T-helper 2 cell treated with Interferon-gamma antibody and Interleukin-4, amounts not matched to agents 100 ng/mL and 5 ng/mL, for 36 hours (primary cell): Measurements from ENCODE around the gene COMMD1. TPM values are rescaled to one million over a fixed set of nuclear protein-coding genes. Genes with fewer than 3 reads are reported as not detected.
"Not testable (repeated sequence)": the region's sequence is repeated elsewhere in the genome, so short reads cannot be mapped to it uniquely, and the experiment has no call there.

Experiments used
- intact Hi-C: fragments of 100-400 bp; cut with micrococcal nuclease; formaldehyde crosslinking; loops from one replicate; pipeline ENCODE4 v1.15.1; 2023
- total RNA-seq: library from RNA; stranded (reverse); gene quantifications from 2 replicates; pipeline ENCODE4 v1.2.3, GENCODE V29; 2022

COMMD1 gene
- total RNA-seq, 1 donor from 2014 or later, result 30.6 TPM

DNA sequence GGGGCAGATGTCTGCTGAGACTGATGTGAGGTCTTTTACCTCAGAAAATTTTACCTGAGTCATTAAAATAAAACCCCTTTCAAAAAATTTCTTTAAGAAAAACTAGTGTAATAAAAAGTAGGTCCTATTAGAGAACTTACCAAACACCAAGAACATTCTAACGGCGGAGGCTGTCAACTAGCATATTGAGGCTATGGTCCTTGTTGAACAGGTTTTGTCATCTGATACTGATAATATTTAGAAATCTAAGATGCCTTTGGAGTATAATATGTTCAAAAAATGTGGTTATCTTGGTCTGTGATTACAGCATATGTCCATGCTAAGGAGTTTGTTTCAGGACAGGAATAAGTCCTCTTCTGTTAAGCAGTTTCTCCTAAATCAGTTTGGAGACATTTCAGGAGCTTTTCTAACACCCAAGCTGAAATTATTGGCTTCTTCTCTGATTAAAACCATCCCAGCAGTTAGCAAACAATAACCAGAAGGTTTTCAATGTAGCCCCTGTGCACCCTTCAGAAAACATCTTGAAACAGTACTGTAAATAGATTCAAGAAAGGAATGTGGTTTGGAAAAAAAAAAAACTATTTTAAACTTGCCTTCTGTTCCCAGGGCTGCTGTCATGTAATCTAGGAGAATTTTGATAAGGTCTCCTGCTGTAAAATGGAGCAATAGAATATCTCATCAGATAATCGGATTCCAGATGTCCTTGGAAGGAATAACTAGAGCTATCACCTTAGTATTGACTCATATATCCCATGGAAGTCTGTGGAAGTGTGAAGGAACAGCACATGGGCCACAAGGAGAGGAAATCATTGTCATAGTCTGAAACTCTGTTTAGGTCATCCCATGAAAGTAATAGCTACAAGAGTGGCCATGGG, 231.7 kb downstream of the COMMD1 start:
- intact Hi-C loops, result no loop called here

DNA sequence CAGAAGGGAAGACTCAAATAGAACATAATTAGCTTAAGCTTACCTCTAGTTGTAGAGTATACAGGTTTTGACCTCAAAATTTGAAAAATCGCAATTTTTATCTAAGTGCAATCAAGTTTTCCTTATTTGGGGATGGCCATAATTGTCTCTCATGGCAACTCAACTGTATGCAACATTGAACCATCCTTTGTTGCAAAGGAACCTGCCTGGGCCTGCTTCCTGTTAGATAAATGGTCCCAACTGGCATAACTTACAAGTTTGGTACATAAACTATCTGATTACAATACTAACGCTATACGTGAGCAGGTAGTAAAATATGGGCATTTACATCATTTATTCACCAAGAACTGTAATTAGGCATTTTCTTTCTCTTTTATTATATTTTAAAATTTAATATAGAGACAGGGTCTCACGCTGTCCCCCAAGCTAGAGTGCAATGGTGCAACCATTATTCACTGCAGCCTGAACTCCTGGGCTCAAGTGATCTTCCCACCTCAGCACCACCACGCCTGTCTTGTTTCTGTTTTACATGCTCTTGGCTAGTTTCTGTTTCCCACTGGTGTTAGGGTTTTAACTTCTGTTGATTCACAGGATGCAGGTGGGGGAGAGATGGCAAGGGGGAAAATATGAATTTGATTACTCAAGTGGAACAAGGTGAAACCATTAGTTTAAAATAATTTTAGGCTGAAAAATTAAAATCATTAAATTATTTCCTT, 235.1 kb downstream of the COMMD1 start:
- intact Hi-C loops, result no loop called here

DNA sequence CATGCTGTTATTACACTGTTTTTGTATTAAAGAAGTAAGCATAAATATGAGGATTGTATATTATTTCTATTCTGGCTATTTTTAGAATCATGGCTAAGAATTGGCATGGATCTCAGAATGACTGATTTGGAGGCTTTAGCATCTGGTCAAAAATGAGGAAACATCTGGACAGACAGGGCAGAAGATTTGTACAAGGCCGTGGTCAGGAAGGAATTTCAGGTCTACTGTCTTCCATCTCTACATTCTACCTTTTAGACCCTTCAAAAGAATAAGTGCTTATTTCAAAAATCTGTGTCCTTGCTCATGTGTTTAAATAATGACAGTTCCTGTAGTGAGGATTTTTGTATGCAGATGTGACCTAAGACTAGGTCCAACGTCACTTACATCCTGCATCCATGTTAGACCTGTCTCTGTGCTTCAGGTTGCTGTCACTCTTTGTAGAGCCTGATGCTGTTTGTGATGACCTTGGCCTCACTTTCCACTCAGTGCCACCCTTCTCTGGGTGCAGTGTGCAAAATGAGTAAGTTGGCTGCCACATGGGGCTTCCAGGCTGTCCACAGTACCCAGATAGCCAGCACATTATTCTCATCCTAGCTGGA, 235.8 kb downstream of the COMMD1 start:
- intact Hi-C loops, result no loop called here

DNA sequence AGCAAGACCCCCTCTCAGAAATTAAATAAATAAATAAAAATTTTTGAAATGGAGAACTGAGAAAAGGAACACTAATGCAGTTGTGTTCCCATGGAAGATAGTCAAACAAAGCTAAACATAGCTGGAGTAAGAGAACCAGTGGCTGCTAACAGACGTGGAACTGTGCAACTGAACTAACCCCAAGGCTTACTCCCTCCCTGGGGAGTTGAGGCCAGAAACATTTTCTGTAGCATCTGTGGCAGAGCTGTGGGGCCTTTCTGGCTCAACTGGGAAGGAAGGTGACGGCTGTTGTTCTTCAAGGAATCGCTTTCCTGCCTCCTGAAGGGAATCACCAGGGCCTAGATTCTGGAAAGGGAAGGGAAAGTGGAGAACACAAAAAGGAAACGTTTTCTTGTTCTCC, 236.6 kb downstream of the COMMD1 start:
- intact Hi-C loops, result no loop called here

DNA sequence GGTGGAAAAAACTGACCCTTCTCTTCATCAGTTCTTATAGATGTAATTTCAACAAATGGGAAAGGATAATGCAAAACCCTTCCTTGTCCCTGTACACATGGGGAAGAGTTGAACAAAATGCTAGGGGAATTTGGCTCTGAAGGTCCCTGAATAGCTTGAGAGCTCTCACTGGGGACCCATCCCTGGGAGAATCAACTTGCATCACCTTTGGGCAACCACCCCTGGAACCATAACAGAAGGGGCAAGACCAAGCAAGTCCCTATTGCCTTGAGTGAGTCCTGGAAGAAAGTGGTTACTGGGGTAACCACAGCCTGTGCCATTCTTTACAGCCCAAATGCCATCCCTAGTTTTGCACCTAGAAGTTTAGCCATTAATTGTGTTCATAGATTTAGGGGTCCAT, 238.2 kb downstream of the COMMD1 start:
- intact Hi-C loops, result no loop called here

DNA sequence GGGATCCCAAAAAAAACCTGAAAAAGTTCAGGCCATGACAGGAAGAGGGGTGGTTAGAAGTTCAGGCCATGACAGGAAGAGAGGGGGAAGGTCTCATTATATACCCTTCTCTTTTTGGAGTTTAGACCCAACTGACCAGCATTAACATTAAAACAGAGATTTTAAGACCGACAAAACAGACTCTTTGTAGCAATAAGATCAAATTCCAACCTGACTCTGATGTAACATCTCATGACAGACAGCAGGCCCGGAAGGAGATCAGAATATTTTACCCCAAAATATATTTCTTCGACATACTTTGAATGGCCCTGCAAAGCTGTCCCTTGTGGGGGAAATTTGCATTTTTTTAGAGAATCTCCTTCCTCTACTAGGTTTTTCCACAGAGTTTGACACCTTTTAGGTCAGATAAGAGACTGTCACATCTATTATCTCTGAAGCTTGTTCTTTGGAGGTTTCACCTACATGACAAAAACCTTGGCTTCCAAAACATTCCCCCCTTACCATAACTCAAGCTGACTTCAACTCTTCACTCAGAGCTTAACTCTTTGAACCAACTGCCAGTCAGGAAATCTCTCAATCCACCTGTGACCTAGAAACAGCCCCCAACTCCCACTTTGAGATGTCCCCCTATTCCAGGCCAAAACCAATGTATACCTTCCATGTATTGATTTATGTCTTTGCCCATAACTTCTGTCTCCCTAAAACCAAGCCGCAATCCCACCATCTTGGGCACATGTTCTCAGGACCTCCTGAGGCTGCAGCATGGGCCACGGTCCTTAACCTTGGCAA, 239.4 kb downstream of the COMMD1 start:
- intact Hi-C loops, result no loop called here

DNA sequence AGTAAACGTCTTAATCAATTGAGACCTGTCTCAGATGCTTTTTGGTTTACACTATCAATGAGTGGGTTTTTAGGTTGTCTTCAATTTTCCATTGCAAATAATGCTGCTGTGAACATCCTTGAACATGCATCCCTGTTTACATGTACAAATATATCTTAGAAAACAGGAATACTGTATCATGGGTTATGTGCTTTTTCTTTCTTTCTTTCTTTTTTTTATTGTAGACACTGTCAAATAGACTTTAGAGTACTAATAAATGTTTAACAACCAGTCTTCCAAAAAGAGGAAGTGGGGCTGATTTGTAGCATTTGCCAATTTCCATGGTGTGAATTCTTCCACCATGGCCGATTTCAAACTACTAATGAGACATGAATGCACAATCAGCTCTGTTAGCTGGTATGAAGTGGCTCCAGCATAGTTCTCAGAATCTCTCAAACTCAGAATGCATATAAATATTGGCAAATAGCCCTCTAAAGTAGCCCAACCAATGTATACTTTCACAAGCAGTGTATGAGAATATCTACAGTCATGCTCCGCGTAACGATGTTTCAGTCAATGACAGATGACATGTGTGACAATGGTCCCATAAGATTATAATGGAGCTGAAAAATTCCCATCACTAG, 240.1 kb downstream of the COMMD1 start:
- intact Hi-C loops, result no loop called here

DNA sequence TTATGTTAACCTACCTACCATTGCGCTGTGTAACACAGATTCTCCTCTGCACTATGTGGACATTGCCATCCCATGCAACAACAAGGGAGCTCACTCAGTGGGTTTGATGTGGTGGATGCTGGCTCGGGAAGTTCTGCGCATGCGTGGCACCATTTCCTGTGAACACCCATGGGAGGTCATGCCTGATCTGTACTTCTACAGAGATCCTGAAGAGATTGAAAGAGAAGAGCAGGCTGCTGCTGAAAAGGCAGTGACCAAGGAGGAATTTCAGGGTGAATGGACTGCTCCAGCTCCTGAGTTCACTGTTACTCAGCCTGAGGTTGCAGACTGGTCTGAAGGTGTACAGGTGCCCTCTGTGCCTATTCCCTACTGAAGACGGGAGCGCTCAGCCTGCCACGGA, 241.3 kb downstream of the COMMD1 start:
- intact Hi-C loops, result not testable (repeated sequence)

DNA sequence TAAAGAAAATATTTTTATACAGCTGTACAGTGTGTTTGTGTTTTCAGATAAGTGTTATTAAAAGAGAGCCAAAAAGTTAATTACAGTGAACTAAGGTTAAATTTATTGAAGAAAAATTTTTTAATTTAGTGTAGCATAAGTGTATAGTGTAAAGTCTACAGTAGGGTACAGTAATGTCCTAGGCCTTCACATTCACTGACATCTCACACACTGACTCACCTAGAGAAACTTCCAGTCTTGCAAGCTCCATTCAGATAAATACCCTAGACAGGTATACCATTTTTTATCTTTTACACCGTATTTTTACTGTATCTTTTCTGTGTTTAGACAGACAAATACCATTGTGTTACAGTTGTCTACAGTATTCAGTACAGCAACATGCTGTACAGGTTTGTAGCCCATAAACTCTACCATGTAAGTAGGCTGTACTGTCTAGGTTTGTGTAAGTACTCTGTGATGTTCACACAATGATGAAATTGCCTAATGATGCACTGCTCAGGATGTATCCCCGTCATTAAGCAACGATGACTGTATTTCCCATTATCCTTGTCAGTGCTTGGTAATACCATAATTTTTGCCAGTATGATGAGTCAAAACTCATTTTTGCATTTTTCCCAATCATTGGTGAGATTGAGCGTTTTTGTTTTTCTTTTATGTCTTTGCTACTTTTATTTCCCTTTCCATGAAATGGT, 242.3 kb downstream of the COMMD1 start:
- intact Hi-C loops, result no loop called here

DNA sequence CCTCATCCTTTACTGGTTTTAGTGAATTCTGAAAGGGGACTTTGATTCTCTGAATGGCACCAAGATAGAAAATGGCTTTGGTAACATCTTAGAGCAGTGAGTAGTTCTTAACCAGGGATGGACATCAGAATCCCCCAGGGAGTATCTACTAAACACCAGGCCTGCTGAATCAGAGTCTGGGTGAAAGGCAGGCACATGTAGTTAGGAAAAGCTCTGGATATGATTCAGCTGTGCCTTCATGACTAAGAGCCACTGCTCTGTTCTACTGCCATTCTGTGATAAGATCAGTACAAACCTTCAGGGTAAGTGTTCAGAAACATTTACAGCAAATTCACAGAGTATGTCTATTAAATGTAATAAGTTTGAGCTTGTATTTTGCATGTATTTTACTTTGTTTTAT, 244.2 kb downstream of the COMMD1 start:
- intact Hi-C loops, result no loop called here

DNA sequence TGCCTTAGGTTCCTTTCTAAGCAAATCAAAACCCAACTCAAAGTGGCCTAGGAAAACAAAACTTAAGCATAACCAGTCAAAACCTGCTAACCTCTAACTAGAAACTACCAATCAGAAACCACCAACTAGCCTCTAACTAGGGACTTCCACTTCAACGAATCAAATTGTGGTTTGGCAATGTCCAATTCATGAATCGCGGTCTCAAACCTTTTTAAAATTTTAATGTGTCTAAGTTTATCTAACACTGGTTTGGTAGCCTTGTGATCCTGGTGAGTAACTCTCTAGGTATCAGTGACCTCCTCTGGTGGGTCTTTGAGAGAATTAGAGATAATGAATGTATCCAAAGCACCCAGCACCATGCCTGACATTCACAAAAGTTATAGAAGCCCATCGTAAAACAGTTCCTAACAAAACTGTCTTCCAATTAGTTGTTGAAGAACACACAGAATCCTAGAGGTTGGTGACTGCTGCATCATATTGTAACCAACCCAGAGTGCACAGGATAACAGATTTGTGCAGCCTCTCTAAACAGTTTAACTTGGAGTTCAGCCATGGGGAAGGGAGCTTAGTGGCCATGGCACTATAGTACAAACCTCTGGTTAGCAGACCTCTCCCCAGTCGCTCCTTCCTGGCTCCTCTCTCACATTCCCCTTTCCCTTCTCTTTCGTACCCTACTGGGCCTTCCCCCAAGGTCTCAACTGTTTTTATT, 245.3 kb downstream of the COMMD1 start:
- intact Hi-C loops, result no loop called here

DNA sequence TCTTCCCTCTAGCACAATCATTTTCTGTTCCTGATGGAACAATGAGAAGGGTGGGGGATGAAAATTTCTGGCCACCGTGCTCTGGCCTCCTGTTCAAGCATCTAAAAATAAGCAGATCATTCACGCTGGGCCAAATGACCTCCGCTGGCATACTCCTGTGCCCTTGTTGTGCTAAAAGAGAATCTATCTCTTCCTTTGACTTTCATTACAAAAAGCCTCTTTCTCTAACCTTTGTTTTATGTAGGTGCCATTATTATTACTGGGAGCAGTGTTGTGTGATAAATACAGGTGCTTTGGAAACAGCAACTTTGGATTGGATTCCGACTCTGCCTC, 245.8 kb downstream of the COMMD1 start:
- intact Hi-C loops, result no loop called here

DNA sequence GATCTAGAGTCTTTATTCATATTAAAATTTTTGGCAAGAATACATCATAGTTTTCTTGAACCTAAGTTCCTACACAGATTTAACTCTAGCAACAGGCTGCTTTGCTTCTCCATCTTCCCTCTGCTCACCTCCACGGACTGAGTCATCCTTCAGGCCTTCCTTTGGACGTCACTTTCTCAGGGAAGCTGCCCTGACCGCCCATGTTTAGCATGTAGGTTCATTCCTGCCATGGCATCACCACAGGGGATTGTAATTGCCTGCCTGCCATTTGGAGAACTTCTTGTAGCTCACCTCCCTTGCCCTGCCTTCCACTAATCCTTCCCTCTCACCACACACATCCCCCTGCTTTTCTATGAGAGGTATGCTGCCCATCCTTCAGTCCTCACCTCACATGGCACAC, 246.5 kb downstream of the COMMD1 start:
- intact Hi-C loops, result no loop called here

DNA sequence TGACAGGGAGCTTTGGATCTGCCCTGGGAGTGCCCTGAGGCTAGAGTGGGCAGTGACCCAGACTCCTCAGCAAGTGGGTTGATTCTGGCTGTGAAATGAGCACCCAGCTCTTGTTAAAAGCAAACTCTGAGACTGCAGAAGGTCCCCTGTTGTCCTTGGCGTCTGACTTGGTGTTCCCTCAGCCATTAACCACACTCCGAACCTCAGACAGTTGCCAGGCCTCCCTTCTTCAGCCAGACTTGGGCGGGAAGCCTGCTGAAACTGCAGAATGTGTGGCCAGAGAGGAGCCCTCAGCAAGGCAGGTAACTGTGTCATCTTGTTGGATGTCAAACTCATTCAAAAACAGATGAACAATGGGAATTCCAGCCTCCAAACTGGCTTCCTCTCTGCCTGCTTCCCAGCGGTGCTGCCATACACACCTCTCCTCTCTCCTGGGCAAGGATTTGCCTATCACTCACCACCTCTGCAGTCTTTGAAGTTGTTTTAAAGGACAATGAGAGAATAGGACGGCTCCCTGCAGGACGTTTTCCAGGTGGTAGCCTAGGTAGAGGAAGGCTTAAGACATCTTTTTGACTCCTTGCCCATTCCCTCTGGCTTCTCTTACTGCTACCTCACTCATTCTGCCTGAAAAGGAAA, 251.5 kb downstream of the COMMD1 start:
- intact Hi-C loops, result no loop called here

DNA sequence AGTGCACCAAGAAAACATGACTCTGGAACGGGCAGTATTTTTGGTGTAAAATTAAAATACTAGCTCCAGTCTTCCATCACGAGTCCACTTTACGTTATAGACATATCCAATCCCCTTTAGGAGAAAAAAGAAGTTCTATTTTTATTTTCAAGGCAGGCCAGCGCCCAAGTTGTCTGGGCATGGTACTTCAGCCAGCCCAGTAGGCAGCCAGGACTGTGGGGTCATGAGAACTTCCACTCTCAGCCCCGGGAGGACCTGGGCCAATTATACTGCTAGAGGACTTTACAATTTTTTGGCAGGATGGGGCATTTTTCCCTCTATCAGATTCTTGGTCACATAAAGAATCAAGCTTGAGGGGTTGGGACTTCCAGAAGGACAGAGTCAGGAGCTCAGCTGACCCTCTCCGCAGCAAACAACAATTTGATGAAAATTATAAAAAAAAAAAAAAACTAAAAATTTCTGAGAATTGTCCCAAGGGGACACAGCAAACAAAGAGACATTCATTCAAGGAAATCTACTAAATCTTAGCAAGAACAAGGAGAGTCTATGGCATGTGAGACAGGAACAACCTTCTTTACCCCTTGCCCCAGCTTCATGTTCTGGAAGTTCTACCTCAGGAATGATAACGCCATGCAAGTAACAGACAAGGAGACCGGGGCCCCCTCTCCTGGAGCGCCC, 253.1 kb downstream of the COMMD1 start:
- intact Hi-C loops, result no loop called here

DNA sequence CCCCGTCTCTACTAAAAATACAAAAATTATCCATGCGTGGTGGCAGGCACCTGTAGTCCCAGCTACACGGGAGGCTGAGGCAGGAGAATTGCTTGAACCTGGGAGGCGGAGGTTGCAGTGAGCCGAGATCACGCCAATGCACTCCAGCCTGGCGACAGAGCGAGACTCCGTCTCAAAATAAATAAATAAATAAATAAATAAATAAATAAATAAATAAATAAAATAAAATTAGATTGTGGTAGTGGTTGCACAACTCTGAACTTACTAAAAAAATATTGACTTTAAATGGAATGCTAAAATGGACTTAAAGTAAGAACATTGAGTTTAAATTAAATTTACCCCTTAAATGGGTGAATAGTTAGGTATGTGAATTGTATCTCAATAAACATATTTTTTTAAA, 255.2 kb downstream of the COMMD1 start:
- intact Hi-C loops, result not testable (repeated sequence)

DNA sequence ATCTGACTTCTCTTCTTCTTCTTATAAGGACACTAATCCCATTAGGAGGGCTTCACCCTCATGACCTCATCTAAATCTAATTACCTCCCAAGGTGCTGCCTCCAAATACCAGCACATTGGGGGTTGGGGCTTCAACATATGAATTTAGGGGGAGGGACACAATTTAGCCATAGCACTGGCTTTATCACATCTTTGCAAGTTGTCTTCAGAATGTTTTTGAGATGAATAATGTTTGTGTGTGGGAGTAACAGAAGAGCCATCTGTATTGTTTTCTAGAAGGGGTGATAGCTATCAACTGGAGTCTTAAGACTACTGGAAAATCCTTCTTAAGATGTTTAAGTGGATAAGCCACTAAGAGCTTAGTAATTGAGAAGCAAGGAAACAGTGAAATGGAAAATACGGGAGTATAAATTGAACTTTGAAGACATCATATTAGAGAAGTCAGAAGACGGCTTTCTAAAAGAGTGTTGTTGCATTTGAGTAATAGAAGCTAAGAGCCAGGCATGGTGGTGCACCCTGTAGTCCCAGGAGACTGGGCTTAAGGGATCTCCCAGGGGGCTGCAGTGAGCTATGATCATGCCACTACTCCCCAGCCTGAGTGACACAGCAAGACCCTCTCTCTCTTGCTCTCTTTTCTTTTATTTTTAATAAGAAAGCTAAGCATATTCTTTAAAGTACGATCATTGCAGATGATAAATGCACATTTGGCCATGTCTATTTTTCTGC, 257.8 kb downstream of the COMMD1 start:
- intact Hi-C loops, result no loop called here

DNA sequence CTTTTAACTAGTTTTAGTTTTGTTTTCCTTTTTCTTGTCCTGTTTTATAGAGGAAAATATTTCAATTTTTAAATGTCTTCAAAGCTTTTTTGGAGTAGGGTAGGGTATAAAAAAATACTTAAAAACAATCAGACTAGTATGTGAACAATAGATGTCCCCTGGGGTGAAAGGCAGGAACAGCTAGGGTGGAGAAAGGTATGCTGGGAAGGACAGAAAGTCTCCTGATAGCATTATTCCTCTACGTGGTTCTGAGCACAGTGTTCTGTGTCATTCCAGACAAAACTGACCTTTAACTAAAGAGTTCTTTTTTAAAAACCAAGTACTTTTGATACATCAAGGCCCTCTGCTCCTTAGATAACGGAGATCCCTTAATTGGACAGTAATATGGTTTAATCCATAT, 258.4 kb downstream of the COMMD1 start:
- intact Hi-C loops, result no loop called here
